Activated naive CD8-positive, alpha-beta T cell (primary cell): ENCODE measurements around the gene GBP1.
"Not testable (repeated sequence)": the region's sequence is repeated elsewhere in the genome, so short reads cannot be mapped to it uniquely, and the experiment has no call there.

Experiments
- H3K27ac Mint-ChIP-seq: one replicate; pipeline ENCODE4 v1.8.0; 2021; ENCODE audit warnings: mixed read lengths
- H3K27me3 Mint-ChIP-seq: one replicate; pipeline ENCODE4 v1.8.0; 2021; ENCODE audit warnings: mixed read lengths
- H3K36me3 Mint-ChIP-seq: one replicate; pipeline ENCODE4 v1.8.0; 2021; ENCODE audit warnings: mixed read lengths
- H3K4me1 Mint-ChIP-seq: one replicate; pipeline ENCODE4 v1.8.0; 2021; ENCODE audit warnings: low read depth, mixed read lengths
- H3K4me3 Mint-ChIP-seq: one replicate; pipeline ENCODE4 v1.8.0; 2021; ENCODE audit warnings: mild to moderate bottlenecking, mixed read lengths
- H3K9me3 Mint-ChIP-seq: one replicate; pipeline ENCODE4 v1.8.0; 2021; ENCODE audit warnings: low read depth, mixed read lengths

GBP1 gene

GRCh38 chr1:89072466-89073065 is 7.6 kb upstream of the GBP1 start:
- peaks cover 29% of the 10 kb centered on the region for H3K4me1 Mint-ChIP-seq
- H3K4me3 Mint-ChIP-seq, H3K27me3 Mint-ChIP-seq, H3K9me3 Mint-ChIP-seq, H3K27ac Mint-ChIP-seq: not testable (repeated sequence)
- peaks cover 24% of the 10 kb centered on the region for H3K36me3 Mint-ChIP-seq

GRCh38 chr1:89070509-89070908 is 5.5 kb upstream of the GBP1 start:
- H3K27me3 Mint-ChIP-seq: no peaks in the 10 kb centered on the region
- H3K36me3 Mint-ChIP-seq: peaks cover 21% of the 10 kb centered on the region
- peaks cover 10% of the 10 kb centered on the region for H3K9me3 Mint-ChIP-seq
- peaks cover 31% of the 10 kb centered on the region for H3K4me1 Mint-ChIP-seq
- peak overlapping the region; percentile 96 for H3K27ac Mint-ChIP-seq
- peak overlapping the region; percentile 81 for H3K4me3 Mint-ChIP-seq

- Mint-ChIP-seq H3K9me3 (peaks cover 8% of the 10 kb centered on the region), H3K27ac (peak overlapping the region; percentile 96), H3K4me1 (peaks cover 37% of the 10 kb centered on the region), H3K27me3 (no peaks in the 10 kb centered on the region), H3K4me3 (peak overlapping the region; percentile 81), H3K36me3 (peaks cover 21% of the 10 kb centered on the region)
Observed at GRCh38 chr1:89069951-89070350, 4.9 kb upstream of the GBP1 start.

DNA sequence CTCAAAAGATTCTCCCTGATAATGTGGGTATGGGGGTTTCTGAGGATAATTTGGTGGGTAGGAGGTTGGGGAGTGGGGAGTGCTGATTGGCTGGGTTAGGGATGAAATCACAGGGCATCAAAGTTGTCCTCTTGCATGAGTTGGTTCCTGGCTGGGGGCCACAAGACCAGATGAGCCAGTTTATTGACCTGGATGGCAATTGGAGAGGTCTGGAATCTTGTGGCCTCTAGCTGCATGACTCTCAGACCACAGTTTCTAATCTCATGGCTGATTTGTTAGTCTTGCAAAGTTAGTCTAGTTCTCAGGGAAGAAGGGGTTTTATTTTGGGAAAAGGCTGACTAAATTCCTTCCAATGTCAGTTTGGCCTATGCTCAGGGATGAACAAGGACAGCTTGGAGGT is 3.3 kb upstream of the GBP1 start:
- Mint-ChIP-seq H3K4me1 (peaks cover 49% of the 10 kb centered on the region), H3K4me3 (peak overlapping the region; percentile 2), H3K36me3 (peaks cover 10% of the 10 kb centered on the region)

DNA sequence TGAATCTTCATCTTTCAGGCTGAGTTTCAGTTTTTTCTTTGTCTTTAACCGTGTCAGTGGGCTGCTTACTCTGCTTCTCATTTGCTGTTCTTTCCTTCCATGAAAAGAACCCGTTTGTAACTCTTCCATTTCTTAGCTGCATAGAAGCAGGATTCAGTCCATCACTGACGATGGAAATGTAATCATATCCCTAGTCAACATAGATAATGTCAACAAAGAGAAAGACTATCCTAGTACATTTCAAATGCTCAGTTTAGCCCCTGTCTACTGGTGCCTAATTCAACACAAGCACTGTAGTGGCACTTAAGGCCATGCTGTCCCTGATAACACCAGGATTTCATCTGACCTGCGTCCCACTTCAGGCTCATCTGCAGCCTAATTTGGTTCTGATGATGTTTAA is 376 bp downstream of the GBP1 start:
- peaks cover 24% of the 10 kb centered on the region for H3K36me3 Mint-ChIP-seq
- H3K27me3 Mint-ChIP-seq: no peaks in the 10 kb centered on the region
- no peaks in the 10 kb centered on the region for H3K9me3 Mint-ChIP-seq
- peaks cover 68% of the 10 kb centered on the region for H3K4me1 Mint-ChIP-seq
- H3K27ac Mint-ChIP-seq: peak overlapping the region; percentile 95
- peak overlapping the region; percentile 94 for H3K4me3 Mint-ChIP-seq

More for the DNA sequence above, 3.3 kb upstream of the GBP1 start:
- Mint-ChIP-seq H3K27ac (peak overlapping the region; percentile 64), H3K27me3 (no peaks in the 10 kb centered on the region), H3K9me3 (no peaks in the 10 kb centered on the region)

DNA sequence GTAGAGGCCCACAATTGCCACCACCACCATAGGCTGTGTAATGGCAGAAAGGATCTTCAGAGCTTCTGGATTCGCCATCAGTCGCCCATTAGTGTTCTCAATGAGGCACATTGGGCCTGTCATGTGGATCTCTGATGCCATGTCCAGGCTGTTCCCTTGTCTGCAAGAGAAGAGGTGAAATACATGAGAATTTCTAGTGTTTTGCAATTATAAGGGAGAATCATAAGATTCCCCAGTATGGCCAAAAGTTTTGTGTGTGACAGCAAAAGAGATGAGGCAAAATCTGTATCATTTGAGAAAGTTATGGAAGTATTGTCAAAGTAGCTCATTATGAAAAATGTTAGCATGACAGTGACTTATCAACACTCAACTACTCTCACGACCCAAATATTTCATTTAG is 1.9 kb downstream of the GBP1 start:
- Mint-ChIP-seq H3K4me3 (peak overlapping the region; percentile 94), H3K27me3 (no peaks in the 10 kb centered on the region), H3K27ac (peak overlapping the region; percentile 95), H3K9me3 (no peaks in the 10 kb centered on the region), H3K4me1 (peaks cover 62% of the 10 kb centered on the region), H3K36me3 (peaks cover 30% of the 10 kb centered on the region)

GRCh38 chr1:89060091-89060490 is 4.9 kb downstream of the GBP1 start:
- H3K27me3 Mint-ChIP-seq: no peaks in the 10 kb centered on the region
- H3K36me3 Mint-ChIP-seq: peaks cover 35% of the 10 kb centered on the region
- H3K27ac Mint-ChIP-seq: peak overlapping the region; percentile 28
- peaks cover 60% of the 10 kb centered on the region for H3K4me1 Mint-ChIP-seq
- no peaks in the 10 kb centered on the region for H3K9me3 Mint-ChIP-seq
- H3K4me3 Mint-ChIP-seq: peak overlapping the region; percentile 85

- Mint-ChIP-seq H3K4me1 (peaks cover 15% of the 10 kb centered on the region), H3K36me3 (peaks cover 25% of the 10 kb centered on the region), H3K9me3 (no peaks in the 10 kb centered on the region), H3K4me3 (no peak overlapping the region), H3K27ac (no peak overlapping the region), H3K27me3 (no peaks in the 10 kb centered on the region)
Observed at GRCh38 chr1:89051955-89052312, 13.1 kb downstream of the GBP1 start.

DNA sequence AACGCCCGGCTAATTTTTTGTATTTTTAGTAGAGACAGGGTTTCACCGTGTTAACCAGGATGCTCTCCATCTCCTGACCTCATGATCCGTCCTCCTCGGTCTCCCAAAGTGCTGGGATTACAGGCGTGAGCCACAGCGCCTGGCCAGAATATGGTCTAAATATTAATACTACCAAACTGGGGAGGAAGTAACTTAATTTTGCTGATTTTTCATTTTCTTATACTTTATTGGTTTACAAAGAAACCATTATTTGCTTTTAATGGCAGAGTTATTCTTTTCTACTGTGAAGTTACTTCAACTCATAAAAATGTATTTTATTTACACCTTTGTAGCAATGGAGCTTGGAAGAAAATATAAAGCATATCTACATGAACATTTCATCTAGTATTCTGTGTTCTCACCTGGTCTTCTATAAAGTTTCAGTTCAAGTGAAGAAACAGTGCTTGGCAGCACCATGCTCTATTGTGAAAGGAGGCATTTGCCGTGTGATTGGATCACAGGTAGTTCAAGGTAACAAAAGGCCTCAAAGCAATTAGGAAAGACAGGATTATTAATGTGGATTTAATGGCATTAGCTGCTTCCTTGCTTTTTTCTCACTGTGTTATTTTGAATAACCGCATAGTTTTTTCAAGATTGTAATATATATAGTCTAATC is 13.6 kb downstream of the GBP1 start:
- peaks cover 15% of the 10 kb centered on the region for H3K4me1 Mint-ChIP-seq
- no peaks in the 10 kb centered on the region for H3K27me3 Mint-ChIP-seq
- no peaks in the 10 kb centered on the region for H3K9me3 Mint-ChIP-seq
- peaks cover 24% of the 10 kb centered on the region for H3K36me3 Mint-ChIP-seq
- H3K27ac Mint-ChIP-seq: no peak overlapping the region
- no peak overlapping the region for H3K4me3 Mint-ChIP-seq

DNA sequence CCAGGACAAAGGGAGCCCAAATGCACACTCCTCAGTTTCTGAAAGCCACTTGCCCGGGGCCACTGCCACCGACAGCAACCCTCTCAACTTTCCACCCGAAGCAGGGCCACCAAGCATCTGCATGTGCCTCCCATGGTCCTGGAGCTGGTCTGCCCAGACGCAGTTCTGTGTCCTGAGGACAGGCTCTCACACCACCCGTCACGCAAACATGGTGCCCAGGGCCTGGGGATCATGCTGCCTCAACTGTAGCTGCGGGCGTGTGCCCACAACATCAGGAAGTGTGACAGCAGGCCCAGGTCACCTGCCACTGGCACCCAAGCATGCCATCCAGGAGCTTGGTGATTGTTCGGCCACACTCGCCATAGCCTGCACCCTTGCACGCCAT is 14.4 kb downstream of the GBP1 start:
- no peaks in the 10 kb centered on the region for H3K9me3 Mint-ChIP-seq
- no peak overlapping the region for H3K27ac Mint-ChIP-seq
- H3K36me3 Mint-ChIP-seq: peaks cover 21% of the 10 kb centered on the region
- no peaks in the 10 kb centered on the region for H3K27me3 Mint-ChIP-seq
- H3K4me3 Mint-ChIP-seq: no peak overlapping the region
- H3K4me1 Mint-ChIP-seq: peaks cover 13% of the 10 kb centered on the region

DNA sequence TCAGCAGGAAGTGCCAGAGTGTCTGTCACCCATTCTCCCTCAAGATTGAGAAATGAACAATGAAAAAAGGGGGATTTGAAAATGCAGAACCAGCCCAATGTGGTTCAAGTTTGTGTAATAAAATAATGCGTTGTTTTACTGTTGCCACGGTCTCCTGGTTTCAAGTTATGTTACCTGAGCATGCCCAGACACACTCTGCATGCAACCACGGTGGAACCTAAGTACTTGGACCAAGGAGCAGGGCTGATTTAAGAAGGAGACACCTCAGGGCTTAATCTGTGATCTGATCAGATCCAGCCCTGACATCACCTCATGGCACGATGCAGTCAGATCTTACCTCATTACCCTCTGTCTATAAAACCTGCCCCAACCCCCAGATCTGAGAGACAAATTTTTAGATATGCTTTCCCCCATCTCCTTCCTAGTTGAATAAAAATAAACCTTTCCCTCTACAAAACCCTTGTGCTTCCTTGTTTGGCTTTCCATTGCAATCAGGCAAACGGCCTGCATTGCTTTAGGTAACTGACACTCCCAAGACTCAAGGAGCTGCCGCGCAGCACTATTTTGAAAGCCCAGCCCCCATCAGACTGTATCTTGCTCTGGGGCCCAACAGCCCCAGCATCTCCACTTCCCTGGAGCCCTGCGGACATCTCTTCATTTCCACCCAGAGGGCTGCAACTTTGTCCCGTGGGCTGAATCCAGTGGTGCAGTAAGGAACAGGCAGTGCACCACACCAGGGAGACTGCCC is 14.9 kb downstream of the GBP1 start:
- not testable (repeated sequence) for H3K9me3 Mint-ChIP-seq, H3K4me1 Mint-ChIP-seq, H3K27me3 Mint-ChIP-seq, H3K4me3 Mint-ChIP-seq
- Mint-ChIP-seq H3K27ac (peak overlapping the region; percentile 30), H3K36me3 (peaks cover 21% of the 10 kb centered on the region)

GRCh38 chr1:89049187-89049586 is 15.8 kb downstream of the GBP1 start:
- Mint-ChIP-seq H3K4me1 (peaks cover 12% of the 10 kb centered on the region), H3K36me3 (peaks cover 24% of the 10 kb centered on the region)
- not testable (repeated sequence) for H3K27ac Mint-ChIP-seq, H3K4me3 Mint-ChIP-seq, H3K9me3 Mint-ChIP-seq, H3K27me3 Mint-ChIP-seq

DNA sequence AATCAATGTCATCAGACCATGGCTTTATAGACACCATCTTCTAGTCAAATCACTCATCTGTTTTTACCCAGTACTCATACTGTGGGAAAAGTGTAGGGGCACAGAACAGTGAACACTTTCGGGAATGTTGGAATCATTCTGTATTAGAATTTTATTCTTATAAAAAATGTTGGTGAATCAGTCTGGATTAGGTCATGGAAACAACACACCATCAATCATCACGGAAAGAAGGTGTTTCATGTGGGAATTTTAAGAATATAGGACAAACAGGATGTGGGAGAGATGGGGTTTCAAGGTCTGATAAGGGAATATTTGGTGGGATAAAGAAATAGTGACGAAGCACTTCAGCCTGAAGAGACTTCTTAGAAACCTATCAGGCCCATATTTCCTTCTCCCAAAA is 17.3 kb downstream of the GBP1 start:
- no peaks in the 10 kb centered on the region for H3K9me3 Mint-ChIP-seq
- H3K27me3 Mint-ChIP-seq: no peaks in the 10 kb centered on the region
- H3K4me3 Mint-ChIP-seq: no peak overlapping the region
- H3K4me1 Mint-ChIP-seq: peaks cover 12% of the 10 kb centered on the region
- peak overlapping the region; percentile 64 for H3K27ac Mint-ChIP-seq
- H3K36me3 Mint-ChIP-seq: peaks cover 27% of the 10 kb centered on the region

DNA sequence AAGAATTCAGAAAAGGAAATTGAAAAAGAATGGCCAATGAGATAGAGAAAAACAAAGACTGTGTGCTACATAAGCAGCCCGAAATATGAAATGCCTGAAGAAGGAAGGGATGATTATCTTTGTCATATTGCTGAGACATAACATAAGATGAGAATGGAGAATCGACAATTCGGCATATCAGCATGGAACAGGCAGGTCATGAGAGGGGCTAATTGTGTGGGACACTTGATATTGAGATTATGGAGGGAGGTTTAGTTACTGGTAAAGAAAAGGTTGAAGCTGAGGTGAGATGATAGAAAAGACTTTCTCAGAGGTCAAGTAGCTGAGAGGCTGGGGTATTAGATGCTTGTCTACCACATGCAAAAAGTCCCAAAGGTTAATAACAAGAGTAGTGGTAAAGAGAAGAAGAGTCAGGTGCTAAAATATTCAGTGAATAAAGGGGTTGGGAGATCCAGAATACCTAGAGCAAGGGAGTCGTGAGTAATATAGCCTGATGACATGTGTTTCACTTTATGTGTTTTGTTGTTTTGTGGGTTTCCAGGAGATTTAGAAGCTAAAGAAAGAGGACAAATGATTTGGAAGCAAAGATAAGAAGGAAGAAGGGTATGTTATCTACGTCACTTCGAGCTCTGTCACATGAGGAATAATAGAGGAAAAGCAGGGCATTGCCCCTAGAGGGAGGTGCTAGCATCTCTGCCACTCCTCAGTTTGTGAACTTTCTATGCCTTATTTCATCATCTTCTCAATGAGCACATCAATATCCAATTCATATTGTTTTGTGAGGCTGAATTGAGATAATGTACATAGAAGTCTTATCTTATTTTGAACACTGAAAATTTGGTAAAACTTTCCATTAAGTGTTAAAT is 18.5 kb downstream of the GBP1 start:
- H3K4me3 Mint-ChIP-seq, H3K9me3 Mint-ChIP-seq, H3K27me3 Mint-ChIP-seq, H3K27ac Mint-ChIP-seq: not testable (repeated sequence)
- Mint-ChIP-seq H3K36me3 (peaks cover 25% of the 10 kb centered on the region), H3K4me1 (peaks cover 12% of the 10 kb centered on the region)
